Peyer's patch (tissue), 4 donors: ENCODE results near the gene SDHAF1.

Experiments used
- POLR2A ChIP-seq, 2 donors: fragments of 450-650 bp; IDR thresholded peaks; one replicate each; pipeline ENCODE4 v1.5.1; 2017; ENCODE audit warnings: antibody characterized with exemption in 2 of 2, mild to moderate bottlenecking in 2 of 2, moderate library complexity in 2 of 2
- TF ChIP-seq, protein P1 (sequence below), 6 experiments: fragments of 450-650 bp in 4 of 6; fragments of 200-600 bp in 2 of 6; sonication (generic) in 1 of 6; IDR thresholded peaks; one replicate each; pipeline ENCODE4 v1.5.1; 2017 to 2019; ENCODE audit warnings: antibody characterized with exemption in 6 of 6, mild to moderate bottlenecking in 3 of 6, moderate library complexity in 1 of 6

DNA sequence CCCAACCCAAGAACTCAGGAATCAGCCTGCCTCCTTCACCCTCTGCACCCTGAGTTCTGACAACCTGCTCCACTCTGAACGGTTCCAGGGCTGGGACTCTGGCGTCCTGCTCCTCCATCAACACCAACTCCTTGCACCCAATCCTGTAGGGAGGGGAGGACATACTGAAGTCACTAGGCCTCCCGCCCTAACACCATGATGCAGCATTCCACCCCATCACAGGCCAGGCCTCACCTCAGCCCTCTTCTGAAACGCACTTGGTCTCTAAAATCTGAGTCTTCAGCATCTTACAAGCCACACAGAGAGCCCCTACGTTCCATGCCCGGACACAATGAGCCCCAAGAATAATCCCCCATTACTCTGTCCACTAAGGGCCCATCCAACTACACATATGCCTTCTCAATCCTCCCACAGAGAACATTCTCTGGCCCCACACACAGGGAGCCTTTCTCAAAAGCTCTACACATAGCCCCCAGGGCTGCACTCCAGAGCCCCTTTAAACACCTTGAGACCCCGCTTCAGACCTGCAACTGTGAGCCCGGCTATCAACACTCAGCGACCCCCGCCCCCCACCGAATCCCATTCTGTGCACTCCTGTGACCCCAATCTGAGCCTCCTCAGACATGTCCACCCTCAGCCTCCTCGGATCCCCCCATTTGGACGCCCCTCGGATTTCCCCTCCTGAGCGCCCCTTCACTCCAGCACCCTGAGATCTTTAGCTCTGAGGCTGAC is 18.5 kb downstream of the SDHAF1 start:
- no peak for TF ChIP-seq POLR2A (IDR thresholded peaks at IDR 0.05)
- TF ChIP-seq, protein P1, sequence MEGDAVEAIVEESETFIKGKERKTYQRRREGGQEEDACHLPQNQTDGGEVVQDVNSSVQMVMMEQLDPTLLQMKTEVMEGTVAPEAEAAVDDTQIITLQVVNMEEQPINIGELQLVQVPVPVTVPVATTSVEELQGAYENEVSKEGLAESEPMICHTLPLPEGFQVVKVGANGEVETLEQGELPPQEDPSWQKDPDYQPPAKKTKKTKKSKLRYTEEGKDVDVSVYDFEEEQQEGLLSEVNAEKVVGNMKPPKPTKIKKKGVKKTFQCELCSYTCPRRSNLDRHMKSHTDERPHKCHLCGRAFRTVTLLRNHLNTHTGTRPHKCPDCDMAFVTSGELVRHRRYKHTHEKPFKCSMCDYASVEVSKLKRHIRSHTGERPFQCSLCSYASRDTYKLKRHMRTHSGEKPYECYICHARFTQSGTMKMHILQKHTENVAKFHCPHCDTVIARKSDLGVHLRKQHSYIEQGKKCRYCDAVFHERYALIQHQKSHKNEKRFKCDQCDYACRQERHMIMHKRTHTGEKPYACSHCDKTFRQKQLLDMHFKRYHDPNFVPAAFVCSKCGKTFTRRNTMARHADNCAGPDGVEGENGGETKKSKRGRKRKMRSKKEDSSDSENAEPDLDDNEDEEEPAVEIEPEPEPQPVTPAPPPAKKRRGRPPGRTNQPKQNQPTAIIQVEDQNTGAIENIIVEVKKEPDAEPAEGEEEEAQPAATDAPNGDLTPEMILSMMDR (IDR thresholded peaks at IDR 0.05), result no peak
